H9 (cell line): Measurements from ENCODE around the gene ZBTB44. TPM values are rescaled to one million over a fixed set of nuclear protein-coding genes. Genes with fewer than 3 reads are reported as not detected.

Experiments
- DNase-seq: peaks from one replicate; pipeline ENCODE4 v3.0.0-alpha.2; 2017
- H2AFZ ChIP-seq: one replicate; pipeline ENCODE4 v1.6.1; 2013; ENCODE audit warnings: mild to moderate bottlenecking, low read length, control low read depth, moderate library complexity
- H2AK5ac ChIP-seq: 2 replicates; pipeline ENCODE4 v1.6.1; 2013; ENCODE audit warnings: low read length, control low read depth, mixed read lengths; ENCODE audit not compliant: insufficient read length
- H2BK120ac ChIP-seq: one replicate; pipeline ENCODE4 v1.6.1; 2013; ENCODE audit warnings: low read depth, mild to moderate bottlenecking, low read length, control low read depth, inconsistent platforms; ENCODE audit not compliant: poor library complexity, severe bottlenecking
- H2BK12ac ChIP-seq: 2 replicates; pipeline ENCODE4 v1.6.1; 2013; ENCODE audit warnings: low read length, control low read depth, mixed read lengths, low read depth; ENCODE audit not compliant: insufficient read length
- H2BK15ac ChIP-seq: 2 replicates; pipeline ENCODE4 v1.6.1; 2013; ENCODE audit warnings: low read depth, low read length, control low read depth
- H2BK20ac ChIP-seq: one replicate; pipeline ENCODE4 v1.6.1; 2013; ENCODE audit warnings: low read depth, mild to moderate bottlenecking, low read length, control low read depth, inconsistent platforms; ENCODE audit not compliant: poor library complexity, severe bottlenecking
- H2BK5ac ChIP-seq: 2 replicates; pipeline ENCODE4 v1.6.1; 2013; ENCODE audit warnings: low read length, control low read depth, mixed read lengths; ENCODE audit not compliant: insufficient read length
- H3K14ac ChIP-seq: 2 replicates; pipeline ENCODE4 v1.6.1; 2013; ENCODE audit warnings: low read length, control low read depth; ENCODE audit not compliant: insufficient read depth
- H3K18ac ChIP-seq: 2 replicates; pipeline ENCODE4 v1.6.1; 2013; ENCODE audit warnings: low read depth, mild to moderate bottlenecking, mixed read lengths, low read length, control low read depth; ENCODE audit not compliant: insufficient read length
- H3K23ac ChIP-seq: 2 replicates; pipeline ENCODE4 v1.6.1; 2013; ENCODE audit warnings: low read length, control low read depth, mixed read lengths, low read depth; ENCODE audit not compliant: insufficient read length
- H3K23me2 ChIP-seq: 2 replicates; pipeline ENCODE4 v1.6.1; 2013; ENCODE audit warnings: low read depth, mild to moderate bottlenecking, mixed read lengths, low read length, control low read depth; ENCODE audit not compliant: insufficient read length, poor library complexity, severe bottlenecking
- H3K27ac ChIP-seq: 2 replicates; pipeline ENCODE4 v1.5.1; 2013; ENCODE audit warnings: low read length, control low read depth, mixed read lengths, low read depth; ENCODE audit not compliant: insufficient read length
- H3K27me3 ChIP-seq: 2 replicates; pipeline ENCODE4 v1.6.1; 2013; ENCODE audit warnings: low read length, control low read depth, inconsistent platforms; ENCODE audit not compliant: insufficient read depth
- H3K4ac ChIP-seq: 2 replicates; pipeline ENCODE4 v1.6.1; 2013; ENCODE audit warnings: low read depth, mild to moderate bottlenecking, control low read depth, inconsistent platforms, low read length, moderate library complexity
- H3K4me1 ChIP-seq: 2 replicates; pipeline ENCODE4 v1.6.1; 2013; ENCODE audit warnings: low read length, control low read depth, inconsistent platforms; ENCODE audit not compliant: insufficient read depth
- H3K4me2 ChIP-seq: 2 replicates; pipeline ENCODE4 v1.6.1; 2013; ENCODE audit warnings: low read length, control low read depth, mixed read lengths; ENCODE audit not compliant: insufficient read length, insufficient read depth
- H3K56ac ChIP-seq: 2 replicates; pipeline ENCODE4 v1.6.1; 2013; ENCODE audit warnings: low read depth, mild to moderate bottlenecking, mixed read lengths, low read length, control low read depth; ENCODE audit not compliant: insufficient read length
- H3K79me1 ChIP-seq: 2 replicates; pipeline ENCODE4 v1.6.1; 2013; ENCODE audit warnings: low read depth, mild to moderate bottlenecking, moderate library complexity, low read length, control low read depth, inconsistent platforms; ENCODE audit not compliant: insufficient read depth, poor library complexity, severe bottlenecking
- H3K79me2 ChIP-seq: 2 replicates; pipeline ENCODE4 v1.6.1; 2013; ENCODE audit warnings: low read length, control low read depth, inconsistent platforms; ENCODE audit not compliant: insufficient read depth
- H3K9ac ChIP-seq: 2 replicates; pipeline ENCODE4 v1.6.1; 2013; ENCODE audit warnings: low read length, control low read depth, mixed read lengths; ENCODE audit not compliant: insufficient read length; ENCODE audit errors: extremely low read depth
- H3K9me3 ChIP-seq: one replicate; pipeline ENCODE4 v1.6.1; 2013; ENCODE audit warnings: low read depth, low read length, inconsistent platforms; ENCODE audit not compliant: control insufficient read depth
- H3T11ph ChIP-seq: one replicate; pipeline ENCODE4 v1.6.1; 2013; ENCODE audit warnings: mild to moderate bottlenecking, low read length, control low read depth, inconsistent platforms
- H4K20me1 ChIP-seq: one replicate; pipeline ENCODE4 v1.6.1; 2013; ENCODE audit not compliant: control insufficient read depth, insufficient read length, insufficient read depth
- H4K5ac ChIP-seq: 2 replicates; pipeline ENCODE4 v1.6.1; 2013; ENCODE audit warnings: low read depth, mild to moderate bottlenecking, mixed read lengths, low read length, control low read depth; ENCODE audit not compliant: insufficient read length
- H4K8ac ChIP-seq: replicated peaks from 2 replicates; pipeline ENCODE4 v1.6.1; 2013; ENCODE audit warnings: low read length, control low read depth, mixed read lengths, low read depth; ENCODE audit not compliant: insufficient read length
- H4K91ac ChIP-seq: 2 replicates; pipeline ENCODE4 v1.6.1; 2013; ENCODE audit warnings: low read depth, mild to moderate bottlenecking, moderate library complexity, mixed read lengths, low read length, control low read depth; ENCODE audit not compliant: insufficient read length
- H3K27ac Mint-ChIP-seq, 3 experiments: 2 replicates in 2 of 3; 3 replicates in 1 of 3; pipeline ENCODE4 v1.8.0; 2020 to 2021; ENCODE audit warnings: mixed read lengths in 3 of 3, mild to moderate bottlenecking in 1 of 3, moderate library complexity in 1 of 3
- H3K27me3 Mint-ChIP-seq: 2 replicates; pipeline ENCODE4 v1.8.0; 2021; ENCODE audit warnings: low read depth, mild to moderate bottlenecking, moderate library complexity, mixed read lengths
- H3K36me3 Mint-ChIP-seq, 3 experiments: 2 replicates in 2 of 3; 3 replicates in 1 of 3; pipeline ENCODE4 v1.8.0; 2020 to 2021; ENCODE audit warnings: low read depth in 3 of 3, mixed read lengths in 3 of 3; ENCODE audit not compliant: insufficient read depth in 1 of 3
- H3K4me1 Mint-ChIP-seq, 2 experiments: 2 replicates each; pipeline ENCODE4 v1.8.0; 2020; ENCODE audit warnings: mixed read lengths in 2 of 2
- H3K4me3 Mint-ChIP-seq, 2 experiments: 2 replicates in 1 of 2; 3 replicates in 1 of 2; pipeline ENCODE4 v1.8.0; 2020 to 2021; ENCODE audit warnings: mild to moderate bottlenecking in 2 of 2, mixed read lengths in 2 of 2, moderate library complexity in 1 of 2
- H3K9me3 Mint-ChIP-seq, 2 experiments: 2 replicates in 1 of 2; 3 replicates in 1 of 2; pipeline ENCODE4 v1.8.0; 2020; ENCODE audit warnings: mild to moderate bottlenecking in 2 of 2, mixed read lengths in 2 of 2, moderate library complexity in 1 of 2
- WGBS: extraction: QIAGEN DNeasy Blood & Tissue Kit; methylation state at CpG from one replicate; pipeline ENCODE4 v1.1.7; 2013; ENCODE audit warnings: missing lambda C conversion rate, low lambda C conversion rate, mixed read lengths; ENCODE audit not compliant: insufficient read length; ENCODE audit errors: extremely low coverage; 5-methylcytosine and 5-hydroxymethylcytosine counted together
- total RNA-seq: library from RNA; stranded (reverse); gene quantifications from 2 replicates; pipeline ENCODE4 v1.2.1, GENCODE V29; 2021
- TF ChIP-seq, protein P1 (sequence below): fragments of 200-600 bp; sonication (generic); conservative IDR thresholded peaks from 3 replicates; pipeline ENCODE4 v1.8.0; 2021; ENCODE audit warnings: antibody characterized with exemption, mild to moderate bottlenecking

ZBTB44 gene
- total RNA-seq, 1 experiment from 2014 or later, result 67.7 TPM

DNA sequence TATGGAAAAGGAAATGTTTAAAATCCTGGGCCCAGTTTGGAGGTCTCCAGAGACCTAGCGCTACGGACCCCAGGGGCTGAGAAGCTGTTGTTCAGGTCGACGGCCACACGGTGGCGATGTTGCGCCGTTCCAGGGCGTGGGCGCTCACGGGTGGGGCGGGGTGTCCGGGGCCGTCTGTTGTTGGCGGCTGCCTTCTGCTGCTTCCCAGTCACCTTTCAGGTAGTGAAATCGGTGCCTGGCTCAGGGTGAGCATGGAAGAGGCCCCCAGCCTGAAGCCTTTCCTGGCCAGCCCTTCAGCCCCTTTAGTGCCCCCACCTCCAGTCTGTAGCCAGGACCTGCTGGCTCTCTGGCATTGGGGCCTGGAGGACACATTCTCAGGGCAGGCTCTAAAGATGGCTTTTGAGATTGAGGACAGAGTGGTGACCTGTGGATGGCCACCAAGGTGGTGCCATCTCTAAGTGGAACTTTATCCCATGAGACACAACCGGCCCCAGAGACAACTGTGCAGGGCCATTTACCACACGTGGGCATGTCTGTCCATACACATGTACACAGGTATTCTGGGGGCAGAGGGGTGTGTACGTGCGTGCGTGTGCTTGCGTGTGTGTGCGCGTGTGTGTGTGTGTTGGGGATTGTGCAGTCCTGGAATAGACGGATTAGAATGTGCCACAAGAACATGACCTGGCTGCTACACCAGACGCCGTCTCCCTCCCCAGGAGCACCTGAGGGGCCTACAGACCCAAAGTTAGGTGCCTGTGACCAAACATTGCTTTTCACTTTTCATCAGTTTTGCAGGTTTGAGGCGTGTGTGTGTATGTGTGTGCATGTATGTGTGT lies 101.4 kb downstream of the ZBTB44 start:
- H3K27ac Mint-ChIP-seq, result no peak overlapping the region; a peak in 1 of 7 replicates
- Histone ChIP-seq H3K18ac (no peak overlapping the region), H2AK5ac (no peak overlapping the region), H4K8ac (no peak overlapping the region), H3K56ac (no peak overlapping the region), H2AFZ (no peak overlapping the region), H3T11ph (no peak overlapping the region), H2BK15ac (no peak overlapping the region), H3K23ac (no peak overlapping the region), H3K9ac (no peak overlapping the region), H2BK20ac (no peak overlapping the region), H4K5ac (no peak overlapping the region), H2BK120ac (no peak overlapping the region), H3K27ac (no peak overlapping the region), H3K4me2 (no peak overlapping the region), H3K14ac (no peak overlapping the region; the same call in 1 of the 2 replicates), H3K4me1 (no peaks in the 10 kb centered on the region; the same call in 1 of the 2 replicates), H3K23me2 (no peaks in the 10 kb centered on the region), H3K27me3 (no peaks in the 10 kb centered on the region), H4K20me1 (no peaks in the 10 kb centered on the region), H2BK5ac (no peak overlapping the region), H4K91ac (no peak overlapping the region), H2BK12ac (no peak overlapping the region), H3K9me3 (no peaks in the 10 kb centered on the region), H3K4ac (no peak overlapping the region), H3K79me1 (no peaks in the 10 kb centered on the region), H3K79me2 (no peaks in the 10 kb centered on the region)
- peaks cover 21 to 22% of the 10 kb centered on the region in 2 experiments for H3K4me1 Mint-ChIP-seq
- TF ChIP-seq, protein P1, sequence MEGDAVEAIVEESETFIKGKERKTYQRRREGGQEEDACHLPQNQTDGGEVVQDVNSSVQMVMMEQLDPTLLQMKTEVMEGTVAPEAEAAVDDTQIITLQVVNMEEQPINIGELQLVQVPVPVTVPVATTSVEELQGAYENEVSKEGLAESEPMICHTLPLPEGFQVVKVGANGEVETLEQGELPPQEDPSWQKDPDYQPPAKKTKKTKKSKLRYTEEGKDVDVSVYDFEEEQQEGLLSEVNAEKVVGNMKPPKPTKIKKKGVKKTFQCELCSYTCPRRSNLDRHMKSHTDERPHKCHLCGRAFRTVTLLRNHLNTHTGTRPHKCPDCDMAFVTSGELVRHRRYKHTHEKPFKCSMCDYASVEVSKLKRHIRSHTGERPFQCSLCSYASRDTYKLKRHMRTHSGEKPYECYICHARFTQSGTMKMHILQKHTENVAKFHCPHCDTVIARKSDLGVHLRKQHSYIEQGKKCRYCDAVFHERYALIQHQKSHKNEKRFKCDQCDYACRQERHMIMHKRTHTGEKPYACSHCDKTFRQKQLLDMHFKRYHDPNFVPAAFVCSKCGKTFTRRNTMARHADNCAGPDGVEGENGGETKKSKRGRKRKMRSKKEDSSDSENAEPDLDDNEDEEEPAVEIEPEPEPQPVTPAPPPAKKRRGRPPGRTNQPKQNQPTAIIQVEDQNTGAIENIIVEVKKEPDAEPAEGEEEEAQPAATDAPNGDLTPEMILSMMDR, result peak; percentile 98
- peak; percentile 82 for DNase-seq
- H3K4me3 Mint-ChIP-seq, result no peak overlapping the region; a peak in 1 of 5 replicates
- WGBS, result no CpG with 5 or more reads among the region's 28 CpGs
- no peaks in the 10 kb centered on the region; a peak in 1 of 7 replicates for H3K36me3 Mint-ChIP-seq
- H3K27me3 Mint-ChIP-seq, result peaks cover 4% of the 10 kb centered on the region
- no peaks in the 10 kb centered on the region; a peak in 1 of 5 replicates for H3K9me3 Mint-ChIP-seq
